PFSK-1 (cell line): Measurements from ENCODE around the gene CTIF.

Experiments used
- POLR2AphosphoS5 ChIP-seq: IDR thresholded peaks from 2 replicates; pipeline ENCODE4 v1.6.1; 2012; ENCODE audit warnings: low read depth, mild to moderate bottlenecking, control low read depth, low read length, moderate library complexity
- REST ChIP-seq, 2 experiments: IDR thresholded peaks; 2 replicates each; pipeline versions ENCODE4 v1.6.1 to v1.8.0; 2011 to 2012; ENCODE audit warnings: low read depth in 2 of 2, low read length in 2 of 2, control low read depth in 1 of 2, inconsistent platforms in 1 of 2, mild to moderate bottlenecking in 1 of 2, moderate library complexity in 1 of 2; ENCODE audit not compliant: insufficient read depth in 1 of 2
- SIN3A ChIP-seq: IDR thresholded peaks from 2 replicates; pipeline ENCODE4 v1.6.1; 2012; ENCODE audit warnings: mild to moderate bottlenecking, low read length, moderate library complexity, borderline replicate concordance; ENCODE audit not compliant: insufficient read depth
- TAF1 ChIP-seq: IDR thresholded peaks from 2 replicates; pipeline ENCODE4 v1.6.1; 2012; ENCODE audit warnings: low read length, control low read depth, borderline replicate concordance; ENCODE audit not compliant: insufficient read depth

GRCh38 chr18:48861181-48861708 is 322.4 kb downstream of the CTIF start:
- no peak for TF ChIP-seq REST (IDR thresholded peaks at IDR 0.05; ENCODE audit: insufficient read depth in 1 of 2, low read depth in 2 of 2, low read length in 2 of 2)
- TF ChIP-seq POLR2AphosphoS5: no peak
- TF ChIP-seq SIN3A: no peak
- no peak for TF ChIP-seq TAF1
